HepG2 (cell line): ENCODE results near the gene EIF4A3.

Experiments used
- MTF1 ChIP-seq: sonication (generic); formaldehyde crosslinking; IDR thresholded peaks from 2 replicates; pipeline ENCODE4 v1.5.0; 2020; ENCODE audit warnings: missing genetic modification reagents
- SYNCRIP ChIP-seq: fragments of 200-400 bp; formaldehyde crosslinking; IDR thresholded peaks from 2 replicates; pipeline ENCODE4 v1.6.1; 2018; ENCODE audit warnings: mild to moderate bottlenecking, low read depth, low read length; ENCODE audit not compliant: insufficient read depth
- TEAD2 ChIP-seq: sonication (generic); formaldehyde crosslinking; IDR thresholded peaks from 2 replicates; pipeline ENCODE4 v1.9.0; 2021; ENCODE audit warnings: missing genetic modification reagents
- ZNF331 ChIP-seq: sonication (generic); formaldehyde crosslinking; IDR thresholded peaks from 2 replicates; pipeline ENCODE4 v1.4.0; 2020; ENCODE audit warnings: missing genetic modification reagents
- TF ChIP-seq, protein P1 (sequence below): sonication (generic); formaldehyde crosslinking; IDR thresholded peaks from 2 replicates; pipeline ENCODE4 v1.4.0; 2020; ENCODE audit warnings: mild to moderate bottlenecking, missing genetic modification reagents

DNA sequence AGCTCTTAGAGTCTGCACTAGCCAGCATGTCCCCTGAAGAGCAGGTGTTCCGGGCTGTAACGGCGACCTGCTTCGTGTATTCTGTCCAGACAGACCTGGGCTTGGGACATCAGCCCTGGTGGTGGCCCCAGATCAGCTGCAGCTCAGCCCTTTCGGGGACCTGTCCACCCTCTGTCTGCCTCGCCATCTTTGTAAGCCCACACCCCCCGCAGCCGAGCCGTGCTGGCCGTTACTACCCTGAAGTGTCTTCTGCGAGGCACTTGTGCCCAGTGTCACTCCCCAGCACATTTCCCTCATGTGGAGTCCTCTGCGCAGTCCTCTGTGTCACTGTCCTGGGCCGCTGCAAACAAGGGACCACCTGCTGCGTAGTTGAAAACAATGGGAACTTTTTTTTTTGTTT, 33.3 kb upstream of the EIF4A3 start:
- TF ChIP-seq TEAD2, result no peak
- TF ChIP-seq SYNCRIP, result no peak
- TF ChIP-seq, protein P1, sequence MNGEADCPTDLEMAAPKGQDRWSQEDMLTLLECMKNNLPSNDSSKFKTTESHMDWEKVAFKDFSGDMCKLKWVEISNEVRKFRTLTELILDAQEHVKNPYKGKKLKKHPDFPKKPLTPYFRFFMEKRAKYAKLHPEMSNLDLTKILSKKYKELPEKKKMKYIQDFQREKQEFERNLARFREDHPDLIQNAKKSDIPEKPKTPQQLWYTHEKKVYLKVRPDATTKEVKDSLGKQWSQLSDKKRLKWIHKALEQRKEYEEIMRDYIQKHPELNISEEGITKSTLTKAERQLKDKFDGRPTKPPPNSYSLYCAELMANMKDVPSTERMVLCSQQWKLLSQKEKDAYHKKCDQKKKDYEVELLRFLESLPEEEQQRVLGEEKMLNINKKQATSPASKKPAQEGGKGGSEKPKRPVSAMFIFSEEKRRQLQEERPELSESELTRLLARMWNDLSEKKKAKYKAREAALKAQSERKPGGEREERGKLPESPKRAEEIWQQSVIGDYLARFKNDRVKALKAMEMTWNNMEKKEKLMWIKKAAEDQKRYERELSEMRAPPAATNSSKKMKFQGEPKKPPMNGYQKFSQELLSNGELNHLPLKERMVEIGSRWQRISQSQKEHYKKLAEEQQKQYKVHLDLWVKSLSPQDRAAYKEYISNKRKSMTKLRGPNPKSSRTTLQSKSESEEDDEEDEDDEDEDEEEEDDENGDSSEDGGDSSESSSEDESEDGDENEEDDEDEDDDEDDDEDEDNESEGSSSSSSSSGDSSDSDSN, result no peak
- no peak for TF ChIP-seq MTF1
- no peak for TF ChIP-seq ZNF331 (CRISPR knock-in tag)
